ENCODE results near the gene CACNA2D4.
"Not testable (repeated sequence)": the region's sequence is repeated elsewhere in the genome, so short reads cannot be mapped to it uniquely, and the experiment has no call there.

CACNA2D4 gene

GRCh38 chr12:1825382-1826102 lies 92.9 kb downstream of the CACNA2D4 start:
- Histone ChIP-seq H3K4me1 (ENCODE audit: control insufficient read depth in 1 of 2, insufficient read depth in 2 of 2, low read length in 2 of 2) (peaks cover 0 to 4% of the 10 kb centered on the region in 2 donors), H3K9me3 (ENCODE audit: control insufficient read depth in 1 of 2, low read length in 2 of 2) (no peaks in the 10 kb centered on the region), H3K36me3 (ENCODE audit: control insufficient read depth in 1 of 2, insufficient read depth in 2 of 2, low read length in 2 of 2) (no peaks in the 10 kb centered on the region), H3K27me3 (ENCODE audit: low read depth, low read length) (peaks cover 21% of the 10 kb centered on the region), H3K27ac (ENCODE audit: low read length) (no peak overlapping the region), H3K4me3 (ENCODE audit: low read depth in 1 of 2, low read length in 2 of 2) (no peak overlapping the region)

DNA sequence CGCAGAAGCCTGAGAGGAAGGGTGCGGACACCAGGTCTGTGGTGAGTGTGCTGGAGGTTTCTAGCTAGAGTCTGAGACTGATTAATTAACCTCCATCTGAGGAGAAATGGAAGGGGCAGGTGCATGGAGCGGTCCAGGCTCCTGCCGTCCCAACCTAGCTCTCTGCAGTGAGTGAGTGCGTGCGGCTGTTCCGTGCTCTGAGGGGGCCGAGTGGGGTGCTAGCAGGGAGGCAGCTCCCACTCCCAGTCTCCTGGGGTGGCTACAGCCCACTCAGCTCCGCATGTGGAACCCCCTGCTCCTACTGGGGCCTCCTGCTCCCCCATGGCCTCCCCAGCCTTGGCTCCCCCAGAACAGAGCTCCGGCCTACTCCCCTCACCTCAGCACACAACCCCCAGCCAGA lies 95.2 kb downstream of the CACNA2D4 start:
- H3K4me3 ChIP-seq (ENCODE audit: low read depth in 1 of 2, low read length in 2 of 2): no peak overlapping the region
- H3K9me3 ChIP-seq (ENCODE audit: control insufficient read depth in 1 of 2, low read length in 2 of 2): no peaks in the 10 kb centered on the region
- H3K27me3 ChIP-seq (ENCODE audit: low read depth, low read length): peaks cover 28% of the 10 kb centered on the region
- H3K4me1 ChIP-seq (ENCODE audit: control insufficient read depth in 1 of 2, insufficient read depth in 2 of 2, low read length in 2 of 2): peaks cover 0 to 11% of the 10 kb centered on the region in 2 donors
- no peaks in the 10 kb centered on the region for H3K36me3 ChIP-seq (ENCODE audit: control insufficient read depth in 1 of 2, insufficient read depth in 2 of 2, low read length in 2 of 2)
- no peak overlapping the region for H3K27ac ChIP-seq (ENCODE audit: low read length)

- Histone ChIP-seq H3K27ac (ENCODE audit: low read length) (no peak overlapping the region), H3K4me3 (ENCODE audit: low read depth in 1 of 2, low read length in 2 of 2) (no peak overlapping the region), H3K27me3 (ENCODE audit: low read depth, low read length) (peaks cover 28% of the 10 kb centered on the region)
Observed at GRCh38 chr12:1822699-1823098, 95.8 kb downstream of the CACNA2D4 start.

GRCh38 chr12:1821805-1822204 lies 96.6 kb downstream of the CACNA2D4 start:
- no peaks in the 10 kb centered on the region for H3K9me3 ChIP-seq (ENCODE audit: control insufficient read depth in 1 of 2, low read length in 2 of 2)
- H3K4me1 ChIP-seq (ENCODE audit: control insufficient read depth in 1 of 2, insufficient read depth in 2 of 2, low read length in 2 of 2): peaks cover 0 to 11% of the 10 kb centered on the region in 2 donors
- no peaks in the 10 kb centered on the region for H3K36me3 ChIP-seq (ENCODE audit: control insufficient read depth in 1 of 2, insufficient read depth in 2 of 2, low read length in 2 of 2)
- no peak overlapping the region for H3K27ac ChIP-seq (ENCODE audit: low read length)
- peaks cover 28% of the 10 kb centered on the region for H3K27me3 ChIP-seq (ENCODE audit: low read depth, low read length)
- H3K4me3 ChIP-seq (ENCODE audit: low read depth in 1 of 2, low read length in 2 of 2): no peak overlapping the region

More at GRCh38 chr12:1822699-1823098, 95.8 kb downstream of the CACNA2D4 start:
- Histone ChIP-seq H3K4me1 (ENCODE audit: control insufficient read depth in 1 of 2, insufficient read depth in 2 of 2, low read length in 2 of 2) (peaks cover 0 to 11% of the 10 kb centered on the region in 2 donors), H3K9me3 (ENCODE audit: control insufficient read depth in 1 of 2, low read length in 2 of 2) (no peaks in the 10 kb centered on the region), H3K36me3 (ENCODE audit: control insufficient read depth in 1 of 2, insufficient read depth in 2 of 2, low read length in 2 of 2) (no peaks in the 10 kb centered on the region)

DNA sequence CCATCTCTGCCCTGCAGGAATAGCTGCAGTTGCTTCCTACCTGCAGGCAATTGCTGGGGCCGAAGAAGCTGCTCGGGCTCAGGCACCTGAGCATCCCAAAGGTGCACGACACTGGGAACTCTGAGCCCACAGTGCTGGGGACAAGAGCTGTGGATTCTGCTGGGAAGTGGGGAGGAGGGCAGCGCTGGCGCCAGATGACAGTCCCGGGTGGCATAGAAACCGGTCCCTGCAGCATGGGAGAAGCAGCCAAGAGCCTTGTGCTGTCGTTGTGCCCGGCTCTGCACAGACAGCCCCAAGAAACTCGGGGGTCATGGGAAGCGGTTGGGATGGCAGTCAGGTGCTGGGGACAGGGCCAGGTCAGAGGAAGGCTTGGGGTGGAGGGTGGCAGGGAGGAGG lies 97.6 kb downstream of the CACNA2D4 start:
- Histone ChIP-seq H3K27me3 (ENCODE audit: low read depth, low read length) (peaks cover 28% of the 10 kb centered on the region), H3K4me1 (ENCODE audit: control insufficient read depth in 1 of 2, insufficient read depth in 2 of 2, low read length in 2 of 2) (peaks cover 0 to 11% of the 10 kb centered on the region in 2 donors), H3K36me3 (ENCODE audit: control insufficient read depth in 1 of 2, insufficient read depth in 2 of 2, low read length in 2 of 2) (no peaks in the 10 kb centered on the region), H3K4me3 (ENCODE audit: low read depth in 1 of 2, low read length in 2 of 2) (no peak overlapping the region), H3K9me3 (ENCODE audit: control insufficient read depth in 1 of 2, low read length in 2 of 2) (no peaks in the 10 kb centered on the region), H3K27ac (ENCODE audit: low read length) (no peak overlapping the region)

GRCh38 chr12:1820191-1820895 lies 98.1 kb downstream of the CACNA2D4 start, which contains the start of gene LRTM2:
Gene LRTM2 (plus strand): TSS chr12:1820565. CDS start chr12:1828149, 7,584 bp downstream.
- peaks cover 28% of the 10 kb centered on the region for H3K27me3 ChIP-seq (ENCODE audit: low read depth, low read length)
- H3K4me1 ChIP-seq (ENCODE audit: control insufficient read depth in 1 of 2, insufficient read depth in 2 of 2, low read length in 2 of 2): peaks cover 0 to 11% of the 10 kb centered on the region in 2 donors
- no peak within 1 kb of the TSS for H3K4me3 ChIP-seq (ENCODE audit: low read depth in 1 of 2, low read length in 2 of 2)
- no peak within 1 kb of the TSS for H3K27ac ChIP-seq (ENCODE audit: low read length)
- H3K36me3 ChIP-seq (ENCODE audit: control insufficient read depth in 1 of 2, insufficient read depth in 2 of 2, low read length in 2 of 2): no peaks in the 10 kb centered on the region
- H3K9me3 ChIP-seq (ENCODE audit: control insufficient read depth in 1 of 2, low read length in 2 of 2): no peaks in the 10 kb centered on the region

DNA sequence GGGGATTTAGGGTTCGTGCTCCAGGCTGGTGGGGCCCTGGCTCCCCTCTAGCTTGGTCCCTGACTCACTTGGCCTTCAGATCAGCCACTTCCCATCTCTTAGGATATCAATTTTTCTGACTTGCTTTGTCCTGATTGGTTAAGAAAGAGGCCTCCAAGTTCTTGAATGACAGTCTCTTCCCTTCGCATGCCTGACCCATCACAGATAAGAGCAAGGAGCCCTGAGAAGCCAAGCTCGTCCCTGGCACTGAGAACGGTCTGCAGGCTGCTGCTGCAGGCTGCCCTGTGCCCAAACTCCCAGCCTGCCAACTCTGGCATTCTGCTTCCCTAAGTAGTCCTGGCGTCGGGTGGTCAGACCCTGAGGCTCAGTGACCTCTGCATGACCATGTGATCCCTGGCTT lies 98.9 kb downstream of the CACNA2D4 start:
- Histone ChIP-seq H3K4me1 (ENCODE audit: control insufficient read depth in 1 of 2, insufficient read depth in 2 of 2, low read length in 2 of 2) (peaks cover 0 to 11% of the 10 kb centered on the region in 2 donors), H3K36me3 (ENCODE audit: control insufficient read depth in 1 of 2, insufficient read depth in 2 of 2, low read length in 2 of 2) (no peaks in the 10 kb centered on the region), H3K27me3 (ENCODE audit: low read depth, low read length) (peaks cover 28% of the 10 kb centered on the region), H3K4me3 (ENCODE audit: low read depth in 1 of 2, low read length in 2 of 2) (no peak overlapping the region), H3K27ac (ENCODE audit: low read length) (no peak overlapping the region), H3K9me3 (ENCODE audit: control insufficient read depth in 1 of 2, low read length in 2 of 2) (no peaks in the 10 kb centered on the region)

DNA sequence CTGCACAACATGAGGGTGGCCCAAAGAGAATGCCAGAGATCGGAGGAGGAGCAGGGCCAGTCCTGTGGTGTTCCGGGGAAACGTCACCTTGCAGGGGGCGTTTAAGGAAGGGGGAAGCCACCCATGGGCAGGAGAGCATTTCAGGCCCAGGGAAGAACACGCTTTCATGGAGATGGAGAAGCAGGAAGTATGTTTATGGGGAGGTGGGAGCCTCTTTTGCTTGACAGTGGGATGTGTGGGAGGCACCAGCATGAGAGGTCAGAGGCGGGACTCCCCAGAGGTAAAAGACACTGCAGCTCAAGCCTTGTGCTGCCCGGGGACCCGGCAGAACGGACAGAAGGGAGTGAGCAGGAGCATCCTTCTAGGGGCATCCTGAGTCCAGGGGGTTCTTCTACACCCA lies 99.4 kb downstream of the CACNA2D4 start:
- H3K27ac ChIP-seq (ENCODE audit: low read length): no peak overlapping the region
- H3K4me3 ChIP-seq (ENCODE audit: low read depth in 1 of 2, low read length in 2 of 2): no peak overlapping the region
- no peaks in the 10 kb centered on the region for H3K9me3 ChIP-seq (ENCODE audit: control insufficient read depth in 1 of 2, low read length in 2 of 2)
- H3K27me3 ChIP-seq (ENCODE audit: low read depth, low read length): peaks cover 28% of the 10 kb centered on the region
- H3K4me1 ChIP-seq (ENCODE audit: control insufficient read depth in 1 of 2, insufficient read depth in 2 of 2, low read length in 2 of 2): peaks cover 0 to 11% of the 10 kb centered on the region in 2 donors
- H3K36me3 ChIP-seq (ENCODE audit: control insufficient read depth in 1 of 2, insufficient read depth in 2 of 2, low read length in 2 of 2): no peaks in the 10 kb centered on the region

DNA sequence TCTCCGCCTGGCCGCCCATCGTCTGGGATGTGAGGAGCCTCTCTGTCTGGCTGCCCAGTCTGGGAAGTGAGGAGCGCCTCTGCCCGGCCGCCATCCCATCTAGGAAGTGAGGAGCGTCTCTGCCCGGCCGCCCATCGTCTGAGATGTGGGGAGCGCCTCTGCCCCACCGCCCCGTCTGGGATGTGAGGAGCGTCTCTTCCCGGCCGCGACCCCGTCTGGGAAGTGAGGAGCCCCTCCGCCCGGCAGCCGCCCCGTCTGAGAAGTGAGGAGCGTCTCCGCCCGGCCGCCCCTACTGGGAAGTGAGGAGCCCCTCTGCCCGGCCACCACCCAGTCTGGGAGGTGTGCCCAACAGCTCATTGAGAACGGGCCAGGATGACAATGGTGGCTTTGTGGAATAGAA lies 100.5 kb downstream of the CACNA2D4 start:
- peaks cover 28% of the 10 kb centered on the region for H3K27me3 ChIP-seq (ENCODE audit: low read depth, low read length)

DNA sequence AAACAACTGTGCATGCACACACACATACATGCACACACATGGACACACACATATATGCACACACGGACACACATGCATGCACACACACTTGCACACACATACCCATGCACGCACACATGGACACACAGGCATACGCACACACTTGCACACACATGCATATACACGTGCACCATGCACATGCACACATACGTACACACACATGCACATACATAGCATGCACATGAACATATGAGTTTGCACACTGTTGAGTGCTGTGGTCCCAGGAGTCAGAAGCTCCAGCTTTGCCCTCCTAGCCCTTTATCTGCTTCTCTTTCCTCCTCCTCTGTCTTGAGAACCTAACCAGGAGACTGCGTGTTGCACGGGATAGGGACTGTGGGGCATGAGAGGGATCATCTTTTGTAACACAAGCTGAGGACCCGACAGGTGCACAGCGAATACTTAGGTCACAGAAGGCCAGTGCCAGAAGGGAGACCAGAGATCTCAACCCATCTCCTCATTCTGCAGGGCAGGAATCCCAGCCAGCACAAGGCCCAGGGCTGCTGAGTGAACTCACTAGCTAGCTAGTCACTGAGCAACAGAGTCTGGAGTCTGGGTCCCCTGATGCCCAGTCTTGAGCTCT lies 101.6 kb downstream of the CACNA2D4 start:
- no peaks in the 10 kb centered on the region for H3K9me3 ChIP-seq (ENCODE audit: control insufficient read depth in 1 of 2, low read length in 2 of 2)
- peaks cover 20% of the 10 kb centered on the region for H3K27me3 ChIP-seq (ENCODE audit: low read depth, low read length)
- peaks cover 0 to 11% of the 10 kb centered on the region in 2 donors for H3K4me1 ChIP-seq (ENCODE audit: control insufficient read depth in 1 of 2, insufficient read depth in 2 of 2, low read length in 2 of 2)
- no peak overlapping the region for H3K27ac ChIP-seq (ENCODE audit: low read length)
- H3K36me3 ChIP-seq (ENCODE audit: control insufficient read depth in 1 of 2, insufficient read depth in 2 of 2, low read length in 2 of 2): no peaks in the 10 kb centered on the region
- no peak overlapping the region for H3K4me3 ChIP-seq (ENCODE audit: low read depth in 1 of 2, low read length in 2 of 2)

More for the DNA sequence above, 100.5 kb downstream of the CACNA2D4 start:
- H3K36me3 ChIP-seq (ENCODE audit: control insufficient read depth in 1 of 2, insufficient read depth in 2 of 2, low read length in 2 of 2); H3K4me3 ChIP-seq (ENCODE audit: low read depth in 1 of 2, low read length in 2 of 2); H3K9me3 ChIP-seq (ENCODE audit: control insufficient read depth in 1 of 2, low read length in 2 of 2); H3K27ac ChIP-seq (ENCODE audit: low read length): not testable (repeated sequence)
- H3K4me1 ChIP-seq (ENCODE audit: control insufficient read depth in 1 of 2, insufficient read depth in 2 of 2, low read length in 2 of 2): peaks cover 0 to 11% of the 10 kb centered on the region in 2 donors
